NCI-H2227 treated with DMSO at 0.1 percent for 48 hours (cell line): ENCODE results near the gene ZNF496.

Experiments
- DNase-seq: peaks from one replicate; lab custom pipeline; 2025; lab: John Stamatoyannopoulos, UW

The ZNF496 gene

GRCh38 chr1:247328311-247328710 is 3.4 kb downstream of the ZNF496 start:
- DNase-seq: no peak

GRCh38 chr1:247326411-247327130 is 5.1 kb downstream of the ZNF496 start:
- DNase-seq: no peak

GRCh38 chr1:247324923-247325322 is 6.7 kb downstream of the ZNF496 start:
- no peak for DNase-seq

- no peak for DNase-seq
Observed at GRCh38 chr1:247324204-247324787, 7.4 kb downstream of the ZNF496 start.

- no peak for DNase-seq
Observed at GRCh38 chr1:247322849-247323586, 8.6 kb downstream of the ZNF496 start.

- no peak for DNase-seq
Observed at GRCh38 chr1:247322442-247322841, 9.2 kb downstream of the ZNF496 start.

GRCh38 chr1:247317702-247318101 is 14.0 kb downstream of the ZNF496 start:
- no peak for DNase-seq

GRCh38 chr1:247316590-247317197 is 15.0 kb downstream of the ZNF496 start:
- no peak for DNase-seq

- DNase-seq: no peak
Observed at GRCh38 chr1:247304031-247304430, 27.6 kb downstream of the ZNF496 start.

GRCh38 chr1:247303216-247303615 is 28.5 kb downstream of the ZNF496 start:
- no peak for DNase-seq

GRCh38 chr1:247301176-247301540 is 30.5 kb downstream of the ZNF496 start:
- DNase-seq: no peak

GRCh38 chr1:247300491-247301175 is 31.0 kb downstream of the ZNF496 start:
- DNase-seq: no peak

GRCh38 chr1:247299723-247300381 is 31.8 kb downstream of the ZNF496 start:
- no peak for DNase-seq

- no peak for DNase-seq
Observed at GRCh38 chr1:247298701-247299100, 33.0 kb downstream of the ZNF496 start.

GRCh38 chr1:247298124-247298481 is 33.6 kb downstream of the ZNF496 start:
- DNase-seq: no peak

- DNase-seq: no peak
Observed at GRCh38 chr1:247297263-247298123, 34.2 kb downstream of the ZNF496 start.

- no peak for DNase-seq
Observed at GRCh38 chr1:247296599-247297180, 35.0 kb downstream of the ZNF496 start.

GRCh38 chr1:247295746-247296145 is 35.9 kb downstream of the ZNF496 start:
- DNase-seq: no peak

- no peak for DNase-seq
Observed at GRCh38 chr1:247295274-247295684, 36.4 kb downstream of the ZNF496 start.

GRCh38 chr1:247294282-247294681 is 37.4 kb downstream of the ZNF496 start:
- no peak for DNase-seq
